K562 (cell line): ENCODE data around the gene CPSF4. TPM values are rescaled to one million over a fixed set of nuclear protein-coding genes. Genes with fewer than 3 reads are reported as not detected.

Experiments used
- CBX5 ChIP-seq: IDR thresholded peaks from 2 replicates; pipeline ENCODE4 v1.6.1; 2014; ENCODE audit warnings: low read depth, borderline replicate concordance
- GTF2E2 ChIP-seq: fragments of 200-800 bp; sonication (Bioruptor generic); IDR thresholded peaks from 2 replicates; pipeline ENCODE4 v1.6.1; 2016; ENCODE audit warnings: missing genetic modification characterization, missing compliant biosample characterization
- NUFIP1 ChIP-seq: fragments of 450-650 bp; IDR thresholded peaks from 2 replicates; pipeline ENCODE4 v1.6.1; 2018; ENCODE audit not compliant: partially characterized antibody
- POLR2AphosphoS5 ChIP-seq: IDR thresholded peaks from 2 replicates; pipeline ENCODE4 v1.6.1; 2011; ENCODE audit warnings: mild to moderate bottlenecking, low read depth, low read length, moderate library complexity; ENCODE audit not compliant: control insufficient read depth, insufficient read depth
- SIRT6 ChIP-seq: IDR thresholded peaks from one replicate; pipeline ENCODE4 v1.6.1; 2012; ENCODE audit warnings: low read depth, mild to moderate bottlenecking, control low read depth, inconsistent platforms, low read length, moderate library complexity
- TAF1 ChIP-seq: IDR thresholded peaks from 2 replicates; pipeline ENCODE4 v1.6.1; 2011; ENCODE audit warnings: mild to moderate bottlenecking, low read length, moderate library complexity; ENCODE audit not compliant: insufficient read depth, control insufficient read depth, severe bottlenecking; ENCODE audit errors: extremely low read depth
- ZNF717 ChIP-seq: fragments of 250-450 bp; sonication (Bioruptor Pico); IDR thresholded peaks from 2 replicates; pipeline ENCODE4 v1.5.0; 2021
- polyA plus RNA-seq, 8 experiments: library from polyadenylated mRNA; depleted of rRNA in 4 of 8; stranded (reverse) in 5 of 8; unstranded in 3 of 8; fragments of >200 nt; fragmentation: Nextera tagmentation in 2 of 8; fragmentation: Illumina TruSeq in 1 of 8; extraction: Ambion mirVana in 2 of 8; extraction: Trizol in 1 of 8; gene quantifications; 2 replicates each; pipeline versions ENCODE4 v1.2.1 to v1.2.3, GENCODE V29; 2011 to 2014; ENCODE audit warnings: inconsistent platforms in 1 of 8, missing spikeins in 1 of 8
- total RNA-seq, 7 experiments: library from RNA; depleted of rRNA in 6 of 7; stranded (reverse); fragments of >200 nt in 6 of 7; fragmentation: Illumina TruSeq in 2 of 7; extraction: Trizol in 2 of 7; gene quantifications; 2 replicates each; pipeline versions ENCODE4 v1.2.1 to v1.2.3, GENCODE V29; 2011 to 2021; ENCODE audit warnings: low replicate concordance in 1 of 7
- TF ChIP-seq, protein P1 (sequence below), 2 experiments: IDR thresholded peaks in 1 of 2; conservative IDR thresholded peaks in 1 of 2; 2 replicates each; pipeline ENCODE4 v1.6.1; 2016; ENCODE audit warnings: low read depth in 2 of 2, mild to moderate bottlenecking in 1 of 2, missing compliant biosample characterization in 1 of 2, missing genetic modification characterization in 1 of 2, moderate library complexity in 1 of 2
- TF ChIP-seq, protein P2 (sequence below): sonication (generic); formaldehyde crosslinking; IDR thresholded peaks from 2 replicates; pipeline ENCODE4 v1.8.0; 2023; ENCODE audit warnings: mild to moderate bottlenecking, missing genetic modification reagents
- TF ChIP-seq, protein P3 (sequence below): fragments of 250-450 bp; sonication (Bioruptor Pico); IDR thresholded peaks from 2 replicates; pipeline ENCODE4 v1.9.0; 2021; ENCODE audit warnings: mild to moderate bottlenecking, inconsistent platforms
- TF ChIP-seq, protein P4 (sequence below): fragments of 250-450 bp; sonication (Bioruptor Pico); IDR thresholded peaks from 2 replicates; pipeline ENCODE4 v1.4.0; 2020; ENCODE audit warnings: mild to moderate bottlenecking

The CPSF4 gene
- total and polyA plus RNA-seq, 9 of the 15 experiments (the other 6 are each of a cell fraction or from before 2014, with no cell fraction given): 16.9 to 118 (median 71.7) TPM

DNA sequence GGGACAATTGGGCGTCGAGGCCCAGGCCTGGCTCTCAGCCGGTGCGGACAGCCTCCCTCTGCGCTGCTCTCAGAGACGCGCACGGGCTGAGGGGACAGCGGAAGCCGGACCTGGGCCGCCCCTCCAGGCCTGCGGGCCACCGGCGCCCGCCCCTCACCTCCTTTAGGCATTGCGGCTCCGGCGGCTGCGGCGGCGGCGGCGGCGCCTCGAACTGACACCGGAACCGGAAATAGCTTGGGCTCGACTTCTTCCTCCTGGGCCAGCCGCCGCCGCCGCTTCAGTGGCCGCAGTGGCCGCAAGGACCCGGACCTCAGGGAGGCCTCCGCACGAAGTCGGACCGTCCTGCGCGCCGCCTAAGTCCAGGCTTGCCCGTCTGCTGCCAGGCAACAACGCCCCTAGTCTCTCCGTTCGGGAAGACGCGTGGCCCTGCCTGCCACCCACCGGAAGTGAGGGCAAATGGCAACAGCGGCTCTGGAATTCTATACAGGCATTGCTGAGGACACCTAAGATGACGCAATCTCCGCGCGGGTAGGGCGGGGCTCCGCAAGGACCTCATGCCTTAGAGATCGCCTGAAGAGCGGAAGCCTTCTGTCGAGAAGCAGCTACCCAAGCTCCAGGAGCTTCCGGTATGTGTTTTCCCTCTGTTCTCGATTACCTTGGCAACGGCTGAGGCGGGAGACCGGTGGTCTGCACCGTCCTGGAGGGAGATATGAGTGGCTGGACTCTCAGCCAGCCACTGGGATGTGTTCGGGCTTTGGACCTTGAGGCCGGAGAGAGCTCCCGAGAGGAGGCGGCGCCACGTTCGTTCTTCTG, 30.2 kb upstream of the CPSF4 start, which contains the start of the genes BUD31 and PDAP1 (continued):
- TF ChIP-seq, protein P1, sequence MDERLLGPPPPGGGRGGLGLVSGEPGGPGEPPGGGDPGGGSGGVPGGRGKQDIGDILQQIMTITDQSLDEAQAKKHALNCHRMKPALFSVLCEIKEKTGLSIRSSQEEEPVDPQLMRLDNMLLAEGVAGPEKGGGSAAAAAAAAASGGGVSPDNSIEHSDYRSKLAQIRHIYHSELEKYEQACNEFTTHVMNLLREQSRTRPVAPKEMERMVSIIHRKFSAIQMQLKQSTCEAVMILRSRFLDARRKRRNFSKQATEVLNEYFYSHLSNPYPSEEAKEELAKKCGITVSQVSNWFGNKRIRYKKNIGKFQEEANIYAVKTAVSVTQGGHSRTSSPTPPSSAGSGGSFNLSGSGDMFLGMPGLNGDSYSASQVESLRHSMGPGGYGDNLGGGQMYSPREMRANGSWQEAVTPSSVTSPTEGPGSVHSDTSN (CRISPR knock-in tag; IDR thresholded peaks at IDR 0.05; ENCODE audit: low read depth): no peak
- TF ChIP-seq, protein P1 (tag; conservative IDR thresholded peaks at IDR 0.05; ENCODE audit: low read depth): no peak
- TF ChIP-seq POLR2AphosphoS5 (peak; percentile 86; the same call in 1 of the 2 replicates), TAF1 (peak; percentile 80), GTF2E2 (tag) (peak; percentile 94), ZNF717 (CRISPR knock-in tag) (no peak), CBX5 (no peak), SIRT6 (no peak), NUFIP1 (peak; percentile 34)
- TF ChIP-seq, protein P2, sequence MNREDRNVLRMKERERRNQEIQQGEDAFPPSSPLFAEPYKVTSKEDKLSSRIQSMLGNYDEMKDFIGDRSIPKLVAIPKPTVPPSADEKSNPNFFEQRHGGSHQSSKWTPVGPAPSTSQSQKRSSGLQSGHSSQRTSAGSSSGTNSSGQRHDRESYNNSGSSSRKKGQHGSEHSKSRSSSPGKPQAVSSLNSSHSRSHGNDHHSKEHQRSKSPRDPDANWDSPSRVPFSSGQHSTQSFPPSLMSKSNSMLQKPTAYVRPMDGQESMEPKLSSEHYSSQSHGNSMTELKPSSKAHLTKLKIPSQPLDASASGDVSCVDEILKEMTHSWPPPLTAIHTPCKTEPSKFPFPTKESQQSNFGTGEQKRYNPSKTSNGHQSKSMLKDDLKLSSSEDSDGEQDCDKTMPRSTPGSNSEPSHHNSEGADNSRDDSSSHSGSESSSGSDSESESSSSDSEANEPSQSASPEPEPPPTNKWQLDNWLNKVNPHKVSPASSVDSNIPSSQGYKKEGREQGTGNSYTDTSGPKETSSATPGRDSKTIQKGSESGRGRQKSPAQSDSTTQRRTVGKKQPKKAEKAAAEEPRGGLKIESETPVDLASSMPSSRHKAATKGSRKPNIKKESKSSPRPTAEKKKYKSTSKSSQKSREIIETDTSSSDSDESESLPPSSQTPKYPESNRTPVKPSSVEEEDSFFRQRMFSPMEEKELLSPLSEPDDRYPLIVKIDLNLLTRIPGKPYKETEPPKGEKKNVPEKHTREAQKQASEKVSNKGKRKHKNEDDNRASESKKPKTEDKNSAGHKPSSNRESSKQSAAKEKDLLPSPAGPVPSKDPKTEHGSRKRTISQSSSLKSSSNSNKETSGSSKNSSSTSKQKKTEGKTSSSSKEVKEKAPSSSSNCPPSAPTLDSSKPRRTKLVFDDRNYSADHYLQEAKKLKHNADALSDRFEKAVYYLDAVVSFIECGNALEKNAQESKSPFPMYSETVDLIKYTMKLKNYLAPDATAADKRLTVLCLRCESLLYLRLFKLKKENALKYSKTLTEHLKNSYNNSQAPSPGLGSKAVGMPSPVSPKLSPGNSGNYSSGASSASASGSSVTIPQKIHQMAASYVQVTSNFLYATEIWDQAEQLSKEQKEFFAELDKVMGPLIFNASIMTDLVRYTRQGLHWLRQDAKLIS (CRISPR knock-in tag): peak; percentile 86; the same call in 1 of the 2 replicates
- TF ChIP-seq, protein P3, sequence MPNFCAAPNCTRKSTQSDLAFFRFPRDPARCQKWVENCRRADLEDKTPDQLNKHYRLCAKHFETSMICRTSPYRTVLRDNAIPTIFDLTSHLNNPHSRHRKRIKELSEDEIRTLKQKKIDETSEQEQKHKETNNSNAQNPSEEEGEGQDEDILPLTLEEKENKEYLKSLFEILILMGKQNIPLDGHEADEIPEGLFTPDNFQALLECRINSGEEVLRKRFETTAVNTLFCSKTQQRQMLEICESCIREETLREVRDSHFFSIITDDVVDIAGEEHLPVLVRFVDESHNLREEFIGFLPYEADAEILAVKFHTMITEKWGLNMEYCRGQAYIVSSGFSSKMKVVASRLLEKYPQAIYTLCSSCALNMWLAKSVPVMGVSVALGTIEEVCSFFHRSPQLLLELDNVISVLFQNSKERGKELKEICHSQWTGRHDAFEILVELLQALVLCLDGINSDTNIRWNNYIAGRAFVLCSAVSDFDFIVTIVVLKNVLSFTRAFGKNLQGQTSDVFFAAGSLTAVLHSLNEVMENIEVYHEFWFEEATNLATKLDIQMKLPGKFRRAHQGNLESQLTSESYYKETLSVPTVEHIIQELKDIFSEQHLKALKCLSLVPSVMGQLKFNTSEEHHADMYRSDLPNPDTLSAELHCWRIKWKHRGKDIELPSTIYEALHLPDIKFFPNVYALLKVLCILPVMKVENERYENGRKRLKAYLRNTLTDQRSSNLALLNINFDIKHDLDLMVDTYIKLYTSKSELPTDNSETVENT (CRISPR knock-in tag): 0 out of 2 replicates have a peak, but pooled peaks have one; percentile 7
- TF ChIP-seq, protein P4, sequence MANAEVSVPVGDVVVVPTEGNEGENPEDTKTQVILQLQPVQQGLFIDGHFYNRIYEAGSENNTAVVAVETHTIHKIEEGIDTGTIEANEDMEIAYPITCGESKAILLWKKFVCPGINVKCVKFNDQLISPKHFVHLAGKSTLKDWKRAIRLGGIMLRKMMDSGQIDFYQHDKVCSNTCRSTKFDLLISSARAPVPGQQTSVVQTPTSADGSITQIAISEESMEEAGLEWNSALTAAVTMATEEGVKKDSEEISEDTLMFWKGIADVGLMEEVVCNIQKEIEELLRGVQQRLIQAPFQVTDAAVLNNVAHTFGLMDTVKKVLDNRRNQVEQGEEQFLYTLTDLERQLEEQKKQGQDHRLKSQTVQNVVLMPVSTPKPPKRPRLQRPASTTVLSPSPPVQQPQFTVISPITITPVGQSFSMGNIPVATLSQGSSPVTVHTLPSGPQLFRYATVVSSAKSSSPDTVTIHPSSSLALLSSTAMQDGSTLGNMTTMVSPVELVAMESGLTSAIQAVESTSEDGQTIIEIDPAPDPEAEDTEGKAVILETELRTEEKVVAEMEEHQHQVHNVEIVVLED (CRISPR knock-in tag): peak; percentile 71
